PFSK-1 (cell line): ENCODE measurements around the gene BCAS3.

Source experiments
- FOXP2 ChIP-seq: optimal IDR thresholded peaks from 2 replicates; pipeline ENCODE3; 2011; ENCODE audit warnings: borderline replicate concordance, control low read depth, inconsistent platforms; ENCODE audit not compliant: insufficient read depth; ENCODE audit errors: extremely low read length, extremely low read depth
- POLR2AphosphoS5 ChIP-seq: IDR thresholded peaks from 2 replicates; pipeline ENCODE4 v1.6.1; 2012; ENCODE audit warnings: low read depth, mild to moderate bottlenecking, control low read depth, low read length, moderate library complexity
- SIN3A ChIP-seq: IDR thresholded peaks from 2 replicates; pipeline ENCODE4 v1.6.1; 2012; ENCODE audit warnings: mild to moderate bottlenecking, low read length, moderate library complexity, borderline replicate concordance; ENCODE audit not compliant: insufficient read depth
- TAF1 ChIP-seq: IDR thresholded peaks from 2 replicates; pipeline ENCODE4 v1.6.1; 2012; ENCODE audit warnings: low read length, control low read depth, borderline replicate concordance; ENCODE audit not compliant: insufficient read depth
- TF ChIP-seq, protein P1 (sequence below), 2 experiments: IDR thresholded peaks; 2 replicates each; pipeline versions ENCODE4 v1.6.1 to v1.8.0; 2011 to 2012; ENCODE audit warnings: low read depth in 2 of 2, low read length in 2 of 2, control low read depth in 1 of 2, inconsistent platforms in 1 of 2, mild to moderate bottlenecking in 1 of 2, moderate library complexity in 1 of 2; ENCODE audit not compliant: insufficient read depth in 1 of 2

DNA sequence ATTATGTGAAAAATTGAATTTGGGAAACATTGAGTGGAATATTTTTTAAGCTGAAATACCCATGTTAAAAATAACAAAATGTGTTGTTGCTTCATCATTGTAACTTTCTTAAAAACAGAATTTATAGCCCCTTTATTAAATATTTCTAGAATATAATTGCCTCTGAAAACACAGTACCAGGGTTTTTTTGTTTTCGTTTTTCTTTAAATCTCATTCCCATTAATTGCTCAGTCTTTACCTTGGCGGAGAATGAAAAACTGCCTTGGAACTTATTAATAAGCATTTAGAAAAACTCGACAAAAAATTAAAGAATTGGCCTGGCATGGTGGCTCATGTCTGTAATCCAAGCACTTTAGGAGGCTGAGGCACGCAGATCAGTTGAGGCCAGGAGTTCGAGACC is 526.8 kb downstream of the BCAS3 start:
- no peak for TF ChIP-seq POLR2AphosphoS5
- no peak for TF ChIP-seq TAF1
- no peak for TF ChIP-seq SIN3A
- no peak for TF ChIP-seq FOXP2
- TF ChIP-seq, protein P1, sequence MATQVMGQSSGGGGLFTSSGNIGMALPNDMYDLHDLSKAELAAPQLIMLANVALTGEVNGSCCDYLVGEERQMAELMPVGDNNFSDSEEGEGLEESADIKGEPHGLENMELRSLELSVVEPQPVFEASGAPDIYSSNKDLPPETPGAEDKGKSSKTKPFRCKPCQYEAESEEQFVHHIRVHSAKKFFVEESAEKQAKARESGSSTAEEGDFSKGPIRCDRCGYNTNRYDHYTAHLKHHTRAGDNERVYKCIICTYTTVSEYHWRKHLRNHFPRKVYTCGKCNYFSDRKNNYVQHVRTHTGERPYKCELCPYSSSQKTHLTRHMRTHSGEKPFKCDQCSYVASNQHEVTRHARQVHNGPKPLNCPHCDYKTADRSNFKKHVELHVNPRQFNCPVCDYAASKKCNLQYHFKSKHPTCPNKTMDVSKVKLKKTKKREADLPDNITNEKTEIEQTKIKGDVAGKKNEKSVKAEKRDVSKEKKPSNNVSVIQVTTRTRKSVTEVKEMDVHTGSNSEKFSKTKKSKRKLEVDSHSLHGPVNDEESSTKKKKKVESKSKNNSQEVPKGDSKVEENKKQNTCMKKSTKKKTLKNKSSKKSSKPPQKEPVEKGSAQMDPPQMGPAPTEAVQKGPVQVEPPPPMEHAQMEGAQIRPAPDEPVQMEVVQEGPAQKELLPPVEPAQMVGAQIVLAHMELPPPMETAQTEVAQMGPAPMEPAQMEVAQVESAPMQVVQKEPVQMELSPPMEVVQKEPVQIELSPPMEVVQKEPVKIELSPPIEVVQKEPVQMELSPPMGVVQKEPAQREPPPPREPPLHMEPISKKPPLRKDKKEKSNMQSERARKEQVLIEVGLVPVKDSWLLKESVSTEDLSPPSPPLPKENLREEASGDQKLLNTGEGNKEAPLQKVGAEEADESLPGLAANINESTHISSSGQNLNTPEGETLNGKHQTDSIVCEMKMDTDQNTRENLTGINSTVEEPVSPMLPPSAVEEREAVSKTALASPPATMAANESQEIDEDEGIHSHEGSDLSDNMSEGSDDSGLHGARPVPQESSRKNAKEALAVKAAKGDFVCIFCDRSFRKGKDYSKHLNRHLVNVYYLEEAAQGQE (IDR thresholded peaks at IDR 0.05; ENCODE audit: insufficient read depth in 1 of 2, low read depth in 2 of 2, low read length in 2 of 2), result no peak
